Measurements from ENCODE around the gene EMP1. TPM values are rescaled to one million over a fixed set of nuclear protein-coding genes. Genes with fewer than 3 reads are reported as not detected.

EMP1 gene
- total and polyA plus RNA-seq, 9 of the 15 experiments (the other 6 are each of a cell fraction or from before 2014, with no cell fraction given) = 0.10 to 0.60 TPM; not detected in 7

- H3K27me3 ChIP-seq (ENCODE audit: control insufficient read depth in 2 of 2, insufficient read depth in 2 of 2, low read length in 2 of 2) = no peaks in the 10 kb centered on the region
- no peak overlapping the region for H3K27ac ChIP-seq (ENCODE audit: extremely low read depth, low read depth, low read length)
- no peaks in the 10 kb centered on the region for H3K9me3 ChIP-seq (replicated peaks; ENCODE audit: control insufficient read depth, insufficient read depth, low read depth, low read length)
- in situ Hi-C loops (cut with MboI) (no loop called here), intact Hi-C loops (cut with micrococcal nuclease) (no loop called here)
- H3K9ac ChIP-seq (ENCODE audit: insufficient read depth in 1 of 2, low read depth in 2 of 2, low read length in 2 of 2) = no peak overlapping the region
- WGBS (ENCODE audit: insufficient coverage, low coverage, missing lambda C conversion rate) = 4% methylated on average over 4 of the region's 4 CpGs
- no TSS peak for BruUV-seq (replicated peaks)
- no peaks in the 10 kb centered on the region for H3K9me1 ChIP-seq (ENCODE audit: control insufficient read depth, insufficient read depth, low read length)
- no peak overlapping the region for H3K4me2 ChIP-seq (ENCODE audit: insufficient read depth, low read length)
- H4K20me1 ChIP-seq (replicated peaks; ENCODE audit: control insufficient read depth, insufficient read depth, low read length) = no peaks in the 10 kb centered on the region
- FAIRE-seq (no peak), DNase-seq (ENCODE audit: extremely low read depth in 1 of 4, low spot score in 3 of 4) (no peak), ATAC-seq (no peak)
- ChIA-PET POLR2A (no interaction called here), CTCF (ENCODE audit: low intra/inter-chr PET ratio) (no interaction called here)
- no peak overlapping the region for H3K4me3 ChIP-seq
- no peak overlapping the region for H2AFZ ChIP-seq (ENCODE audit: low read depth, low read length)
- H3K79me2 ChIP-seq (ENCODE audit: control insufficient read depth, insufficient read depth, low read length) = no peaks in the 10 kb centered on the region
- no peaks in the 10 kb centered on the region for H3K36me3 ChIP-seq (ENCODE audit: control insufficient read depth, insufficient read depth, low read length)
- TF ChIP-seq RREB1 (CRISPR knock-in tag; IDR thresholded peaks at IDR 0.05) = no peak
- no peak for TF ChIP-seq OTX1 (CRISPR knock-in tag; IDR thresholded peaks at IDR 0.05)
- TF ChIP-seq NCOA4 (IDR thresholded peaks at IDR 0.05; ENCODE audit: partially characterized antibody) = no peak
- no peak for TF ChIP-seq DIDO1 (tag; IDR thresholded peaks at IDR 0.05; ENCODE audit: low read depth)
- TF ChIP-seq ZNF3 (CRISPR knock-in tag; IDR thresholded peaks at IDR 0.05) = no peak
- TF ChIP-seq ZNF280A (IDR thresholded peaks at IDR 0.05; ENCODE audit: low read depth, partially characterized antibody) = no peak
- TF ChIP-seq ZNF444 (CRISPR knock-in tag; IDR thresholded peaks at IDR 0.05) = no peak
- no peak for TF ChIP-seq SIX5 (IDR thresholded peaks at IDR 0.05; ENCODE audit: borderline replicate concordance in 1 of 2, insufficient read depth in 1 of 2, low read depth in 1 of 2, low read length in 2 of 2)
- no peak for TF ChIP-seq TCF7L2 (IDR thresholded peaks at IDR 0.05; ENCODE audit: low read depth, low read length)
- no peak for TF ChIP-seq NCOA1 (IDR thresholded peaks at IDR 0.05; ENCODE audit: low read depth)
- TF ChIP-seq NR3C1 (CRISPR knock-in tag; IDR thresholded peaks at IDR 0.05) = no peak
- no peak for TF ChIP-seq KDM5B (IDR thresholded peaks at IDR 0.05; ENCODE audit: insufficient replicate concordance, low read depth, low read length)
- no peak for TF ChIP-seq BDP1 (IDR thresholded peaks at IDR 0.05; ENCODE audit: insufficient read depth, insufficient read length)
- TF ChIP-seq BACH1 (tag; IDR thresholded peaks at IDR 0.05) = no peak
- no peaks in the 10 kb centered on the region for H3K4me1 ChIP-seq (replicated peaks in 1 of 2; ENCODE audit: control insufficient read depth in 2 of 2, insufficient read depth in 2 of 2, low read length in 2 of 2)
These were observed 46.4 kb downstream of the EMP1 start for GRCh38 chr12:13242936-13243335.
